ENCODE measurements around the gene LRMDA. TPM values are rescaled to one million over a fixed set of nuclear protein-coding genes. Genes with fewer than 3 reads are reported as not detected.
A peak's percentile ranks its signal among the peaks of the same experiment; 100 is the strongest.

Gene LRMDA
- total and polyA plus RNA-seq, 2 of the 13 experiments (the other 11 are each of a cell fraction or from before 2014, with no cell fraction given) = 13.4 to 22.0 TPM

GRCh38 chr10:75733135-75733890 is 301.9 kb downstream of the LRMDA start (continued):
- TF ChIP-seq PRDM4 (CRISPR knock-in tag; IDR thresholded peaks at IDR 0.05; ENCODE audit: borderline replicate concordance) = no peak
- no peak for TF ChIP-seq ZNF891 (CRISPR knock-in tag; IDR thresholded peaks at IDR 0.05)
- TF ChIP-seq ZNF33B (CRISPR knock-in tag; IDR thresholded peaks at IDR 0.05) = no peak; the same call in 1 of the 2 replicates
- TF ChIP-seq ZNF354B (CRISPR knock-in tag; IDR thresholded peaks at IDR 0.05) = no peak
- TF ChIP-seq FOXJ3 (CRISPR knock-in tag; IDR thresholded peaks at IDR 0.05; ENCODE audit: borderline replicate concordance) = peak; percentile 97
- TF ChIP-seq ARNTL (CRISPR knock-in tag; IDR thresholded peaks at IDR 0.05) = peak; percentile 56; the same call in 1 of the 2 replicates
- 0 out of 2 replicates have a peak, but pooled peaks have one; percentile 59 for TF ChIP-seq ZNF775 (CRISPR knock-in tag; IDR thresholded peaks at IDR 0.05; ENCODE audit: borderline replicate concordance)
- peak; percentile 87; the same call in 1 of the 2 replicates for TF ChIP-seq ZSCAN9 (CRISPR knock-in tag; IDR thresholded peaks at IDR 0.05; ENCODE audit: borderline replicate concordance)
- TF ChIP-seq, protein P1, sequence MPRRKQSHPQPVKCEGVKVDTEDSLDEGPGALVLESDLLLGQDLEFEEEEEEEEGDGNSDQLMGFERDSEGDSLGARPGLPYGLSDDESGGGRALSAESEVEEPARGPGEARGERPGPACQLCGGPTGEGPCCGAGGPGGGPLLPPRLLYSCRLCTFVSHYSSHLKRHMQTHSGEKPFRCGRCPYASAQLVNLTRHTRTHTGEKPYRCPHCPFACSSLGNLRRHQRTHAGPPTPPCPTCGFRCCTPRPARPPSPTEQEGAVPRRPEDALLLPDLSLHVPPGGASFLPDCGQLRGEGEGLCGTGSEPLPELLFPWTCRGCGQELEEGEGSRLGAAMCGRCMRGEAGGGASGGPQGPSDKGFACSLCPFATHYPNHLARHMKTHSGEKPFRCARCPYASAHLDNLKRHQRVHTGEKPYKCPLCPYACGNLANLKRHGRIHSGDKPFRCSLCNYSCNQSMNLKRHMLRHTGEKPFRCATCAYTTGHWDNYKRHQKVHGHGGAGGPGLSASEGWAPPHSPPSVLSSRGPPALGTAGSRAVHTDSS (CRISPR knock-in tag; conservative IDR thresholded peaks at IDR 0.05) = no peak
- TF ChIP-seq ZFX (CRISPR knock-in tag; IDR thresholded peaks at IDR 0.05; ENCODE audit: low read depth) = peak; percentile 48
- TF ChIP-seq, protein P2, sequence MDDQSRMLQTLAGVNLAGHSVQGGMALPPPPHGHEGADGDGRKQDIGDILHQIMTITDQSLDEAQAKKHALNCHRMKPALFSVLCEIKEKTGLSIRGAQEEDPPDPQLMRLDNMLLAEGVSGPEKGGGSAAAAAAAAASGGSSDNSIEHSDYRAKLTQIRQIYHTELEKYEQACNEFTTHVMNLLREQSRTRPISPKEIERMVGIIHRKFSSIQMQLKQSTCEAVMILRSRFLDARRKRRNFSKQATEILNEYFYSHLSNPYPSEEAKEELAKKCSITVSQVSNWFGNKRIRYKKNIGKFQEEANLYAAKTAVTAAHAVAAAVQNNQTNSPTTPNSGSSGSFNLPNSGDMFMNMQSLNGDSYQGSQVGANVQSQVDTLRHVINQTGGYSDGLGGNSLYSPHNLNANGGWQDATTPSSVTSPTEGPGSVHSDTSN (CRISPR knock-in tag; IDR thresholded peaks at IDR 0.05; ENCODE audit: borderline replicate concordance) = no peak
- TF ChIP-seq ZNF564 (CRISPR knock-in tag; IDR thresholded peaks at IDR 0.05) = 0 out of 2 replicates have a peak, but pooled peaks have one; percentile 47
- TF ChIP-seq ZBTB26 (CRISPR knock-in tag; IDR thresholded peaks at IDR 0.05; ENCODE audit: borderline replicate concordance) = no peak
- TF ChIP-seq SRSF4 (IDR thresholded peaks at IDR 0.05; ENCODE audit: low read depth, low read length, poor library complexity, severe bottlenecking) = no peak
- peak; percentile 77 for TF ChIP-seq HDAC1 (CRISPR knock-in tag; IDR thresholded peaks at IDR 0.05)
- TF ChIP-seq ZFP36 (IDR thresholded peaks at IDR 0.05; ENCODE audit: borderline replicate concordance, low read depth, low read length, partially characterized antibody) = no peak
- TF ChIP-seq SRSF9 (IDR thresholded peaks at IDR 0.05; ENCODE audit: borderline replicate concordance, insufficient read depth, low read depth, low read length, poor library complexity, severe bottlenecking) = no peak
- TF ChIP-seq TCF12 (IDR thresholded peaks at IDR 0.05) = no peak
- peak; percentile 91; the same call in 1 of the 2 replicates for TF ChIP-seq TCF12 (CRISPR knock-in tag; IDR thresholded peaks at IDR 0.05)
- no peak for TF ChIP-seq ZFP82 (CRISPR knock-in tag; IDR thresholded peaks at IDR 0.05; ENCODE audit: borderline replicate concordance)
- no peak for TF ChIP-seq HNRNPL (IDR thresholded peaks at IDR 0.05; ENCODE audit: low read depth, low read length)

Data from HepG2 (cell line).